SK-N-MC (cell line): ENCODE results near the gene SARDH.

Source experiments
- EZH2 ChIP-seq: fragments of 200-600 bp; sonication (generic); IDR thresholded peaks from one replicate; pipeline ENCODE4 v1.6.1; 2017; ENCODE audit warnings: antibody characterized with exemption
- FOXP2 ChIP-seq: optimal IDR thresholded peaks from 2 replicates; pipeline ENCODE3; 2011; ENCODE audit warnings: mild to moderate bottlenecking, moderate library complexity; ENCODE audit not compliant: insufficient read depth; ENCODE audit errors: extremely low read length, control extremely low read depth
- POLR2AphosphoS5 ChIP-seq: IDR thresholded peaks from 2 replicates; pipeline ENCODE4 v1.6.1; 2012; ENCODE audit warnings: mild to moderate bottlenecking, low read depth, low read length, borderline replicate concordance

- TF ChIP-seq POLR2AphosphoS5 (no peak), EZH2 (no peak), FOXP2 (no peak)
Observed at GRCh38 chr9:133734590-133735414, 3.4 kb downstream of the SARDH start.
